WTC11 (cell line): ENCODE results near the gene CD5L.

Source experiments
- MAX ChIP-seq: sonication (generic); formaldehyde crosslinking; IDR thresholded peaks from 2 replicates; pipeline ENCODE4 v1.8.0; 2022; ENCODE audit warnings: mild to moderate bottlenecking, missing genetic modification reagents
- ZNF263 ChIP-seq: sonication (generic); formaldehyde crosslinking; IDR thresholded peaks from 2 replicates; pipeline ENCODE4 v1.8.1; 2022; ENCODE audit warnings: low read depth, mild to moderate bottlenecking, moderate library complexity, missing genetic modification reagents

DNA sequence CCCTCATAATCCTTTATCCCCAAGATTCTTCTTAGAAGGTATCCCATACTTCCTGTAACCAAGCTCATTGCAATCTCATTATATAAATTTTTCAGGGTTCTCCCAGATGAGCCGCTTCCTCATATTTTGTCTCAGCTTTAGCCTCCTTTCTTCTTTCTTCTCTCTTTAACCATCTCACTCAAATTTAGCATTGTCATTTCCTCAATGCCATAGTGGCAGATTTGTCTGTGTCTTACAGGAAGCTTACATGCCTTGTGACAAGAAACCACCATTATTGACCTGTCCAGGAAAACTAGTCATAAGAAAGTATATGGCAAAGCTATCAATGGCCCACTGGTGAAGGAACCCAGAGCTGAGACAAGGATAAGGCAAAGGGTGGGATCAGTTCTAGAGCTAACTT is 58.7 kb downstream of the CD5L start:
- TF ChIP-seq MAX (CRISPR knock-in tag) (no peak), ZNF263 (CRISPR knock-in tag) (no peak)
